Neural cell (in vitro differentiated cells): ENCODE data around the gene TPI1. TPM values are rescaled to one million over a fixed set of nuclear protein-coding genes. Genes with fewer than 3 reads are reported as not detected.

Experiments used
- H2AFZ ChIP-seq: fragments of 200-600, 300-800 bp; sonication (generic), shearing (Covaris generic); 2 replicates; pipeline ENCODE4 v1.6.0; 2014; ENCODE audit warnings: low read depth, mild to moderate bottlenecking, antibody characterized with exemption, low read length, moderate library complexity
- H3F3A ChIP-seq: fragments of 200-600 bp; shearing (Covaris generic); 2 replicates; pipeline ENCODE4 v1.6.1; 2016; ENCODE audit warnings: mild to moderate bottlenecking, moderate library complexity, mixed read lengths, antibody characterized with exemption, low read length; ENCODE audit not compliant: insufficient read depth, poor library complexity, severe bottlenecking
- H3K27ac ChIP-seq: fragments of 200-600, 300-800 bp; sonication (generic), shearing (Covaris generic); 2 replicates; pipeline ENCODE4 v1.5.1; 2014; ENCODE audit warnings: mild to moderate bottlenecking, low read length, moderate library complexity
- H3K27me3 ChIP-seq: fragments of 300-800, 200-600 bp; sonication (generic), shearing (Covaris generic); 2 replicates; pipeline ENCODE4 v1.6.0; 2014; ENCODE audit warnings: mild to moderate bottlenecking, low read depth, low read length, moderate library complexity; ENCODE audit not compliant: insufficient read depth
- H3K36me3 ChIP-seq: fragments of 300-800, 200-600 bp; sonication (generic), shearing (Covaris generic); 2 replicates; pipeline ENCODE4 v1.5.1; 2014; ENCODE audit warnings: mild to moderate bottlenecking, antibody characterized with exemption, low read length, moderate library complexity; ENCODE audit not compliant: insufficient read depth
- H3K4me2 ChIP-seq: fragments of 300-800, 200-600 bp; sonication (generic), shearing (Covaris generic); 2 replicates; pipeline ENCODE4 v1.6.0; 2014; ENCODE audit warnings: mild to moderate bottlenecking, low read length
- H3K4me3 ChIP-seq: fragments of 300-800, 200-600 bp; sonication (generic), shearing (Covaris generic); 2 replicates; pipeline ENCODE4 v1.5.1; 2014; ENCODE audit warnings: mild to moderate bottlenecking, low read length, moderate library complexity
- H3K79me2 ChIP-seq: fragments of 200-600 bp; shearing (Covaris generic); replicated peaks from 2 replicates; pipeline ENCODE4 v1.6.0; 2014; ENCODE audit warnings: mild to moderate bottlenecking, low read length, moderate library complexity; ENCODE audit not compliant: insufficient read depth
- H3K9ac ChIP-seq: fragments of 300-800, 200-600 bp; sonication (generic), shearing (Covaris generic); 2 replicates; pipeline ENCODE4 v1.6.1; 2016; ENCODE audit warnings: mild to moderate bottlenecking, low read length, mixed read lengths
- H3K9me2 ChIP-seq: fragments of 200-600 bp; shearing (Covaris generic); 2 replicates; pipeline ENCODE4 v1.6.1; 2016; ENCODE audit warnings: mild to moderate bottlenecking, low read length, mixed read lengths; ENCODE audit not compliant: insufficient read depth
- H3K9me3 ChIP-seq: fragments of 200-600, 300-800 bp; sonication (generic), shearing (Covaris generic); 2 replicates; pipeline ENCODE4 v1.6.1; 2016; ENCODE audit warnings: mild to moderate bottlenecking, mixed run types, low read length, moderate library complexity, mixed read lengths
- H4K20me1 ChIP-seq: fragments of 200-600 bp; shearing (Covaris generic); 2 replicates; pipeline ENCODE4 v1.6.1; 2016; ENCODE audit warnings: mild to moderate bottlenecking, mixed run types; ENCODE audit not compliant: insufficient read depth
- CTCF ChIP-seq: fragments of 450-650 bp; IDR thresholded peaks from 2 replicates; pipeline ENCODE4 v1.5.1; 2014; ENCODE audit warnings: antibody characterized with exemption, mild to moderate bottlenecking, moderate library complexity; ENCODE audit not compliant: poor library complexity, severe bottlenecking
- EP300 ChIP-seq: fragments of 450-650 bp; conservative IDR thresholded peaks from 2 replicates; pipeline ENCODE4 v1.6.1; 2014; ENCODE audit warnings: antibody characterized with exemption, mild to moderate bottlenecking, moderate library complexity; ENCODE audit not compliant: poor library complexity, severe bottlenecking
- EZH2 ChIP-seq: fragments of 200-600, 300-800 bp; shearing (Covaris generic), sonication (generic); IDR thresholded peaks from 2 replicates; pipeline ENCODE4 v1.6.1; 2014; ENCODE audit warnings: antibody characterized with exemption, low read length, borderline replicate concordance, mild to moderate bottlenecking; ENCODE audit not compliant: insufficient read depth, poor library complexity, severe bottlenecking
- MXI1 ChIP-seq: fragments of 450-650 bp; conservative IDR thresholded peaks from 2 replicates; pipeline ENCODE4 v1.6.1; 2014; ENCODE audit warnings: antibody characterized with exemption, mild to moderate bottlenecking; ENCODE audit not compliant: poor library complexity, severe bottlenecking
- POLR2AphosphoS5 ChIP-seq: IDR thresholded peaks from 2 replicates; pipeline ENCODE4 v1.6.1; 2012
- RAD21 ChIP-seq: fragments of 450-650 bp; conservative IDR thresholded peaks from 2 replicates; pipeline ENCODE4 v1.6.1; 2014; ENCODE audit warnings: antibody characterized with exemption, mild to moderate bottlenecking, moderate library complexity
- REST ChIP-seq: IDR thresholded peaks from 2 replicates; pipeline ENCODE4 v1.6.1; 2012; ENCODE audit warnings: borderline replicate concordance
- SMC3 ChIP-seq: fragments of 450-650 bp; conservative IDR thresholded peaks from 2 replicates; pipeline ENCODE4 v1.6.1; 2014; ENCODE audit warnings: antibody characterized with exemption, mild to moderate bottlenecking, moderate library complexity; ENCODE audit not compliant: poor library complexity
- TAF1 ChIP-seq: IDR thresholded peaks from 2 replicates; pipeline ENCODE4 v1.6.1; 2012; ENCODE audit warnings: low read depth
- polyA plus RNA-seq: library from polyadenylated mRNA; depleted of rRNA; stranded (reverse); fragments of >200 nt; gene quantifications from 2 replicates; pipeline ENCODE4 v1.2.3, GENCODE V29; 2014

TPI1 gene
- polyA plus RNA-seq, 1 donor from 2014 or later: 288 TPM

GRCh38 chr12:6823182-6824084, 43.9 kb upstream of the TPI1 start:
- peak overlapping the region; percentile 70 for H3K4me3 ChIP-seq
- H3K9me3 ChIP-seq: no peaks in the 10 kb centered on the region
- H3K36me3 ChIP-seq: no peaks in the 10 kb centered on the region
- no peak for TF ChIP-seq EP300
- no peak for TF ChIP-seq CTCF
- TF ChIP-seq EZH2: no peak
- TF ChIP-seq REST: no peak
- TF ChIP-seq SMC3: no peak
- no peak for TF ChIP-seq TAF1
- TF ChIP-seq RAD21: no peak
- no peak for TF ChIP-seq POLR2AphosphoS5
- TF ChIP-seq MXI1: no peak
- H2AFZ ChIP-seq: no peak overlapping the region
- H3K9me2 ChIP-seq: no peaks in the 10 kb centered on the region
- H3K27me3 ChIP-seq: no peaks in the 10 kb centered on the region
- no peak overlapping the region for H3K4me2 ChIP-seq
- peak overlapping the region; percentile 88 for H3K9ac ChIP-seq
- no peaks in the 10 kb centered on the region for H4K20me1 ChIP-seq
- peaks cover 25% of the 10 kb centered on the region for H3K79me2 ChIP-seq
- H3F3A ChIP-seq: peaks cover 10% of the 10 kb centered on the region
- H3K27ac ChIP-seq: no peak overlapping the region

GRCh38 chr12:6824085-6824775, 43.1 kb upstream of the TPI1 start:
- Histone ChIP-seq H2AFZ (no peak overlapping the region), H3K79me2 (peaks cover 25% of the 10 kb centered on the region), H4K20me1 (no peaks in the 10 kb centered on the region), H3K36me3 (no peaks in the 10 kb centered on the region), H3F3A (peaks cover 10% of the 10 kb centered on the region), H3K27ac (peak overlapping the region; percentile 44), H3K9ac (peak overlapping the region; percentile 52), H3K27me3 (no peaks in the 10 kb centered on the region), H3K4me2 (no peak overlapping the region), H3K4me3 (peak overlapping the region; percentile 70), H3K9me3 (no peaks in the 10 kb centered on the region), H3K9me2 (no peaks in the 10 kb centered on the region)
- TF ChIP-seq RAD21 (no peak), CTCF (no peak), SMC3 (no peak), EZH2 (no peak), POLR2AphosphoS5 (no peak), REST (no peak), MXI1 (no peak), TAF1 (no peak)
